ENCODE results near the gene TMEM255B. TPM values are rescaled to one million over a fixed set of nuclear protein-coding genes. Genes with fewer than 3 reads are reported as not detected.
A peak's percentile ranks its signal among the peaks of the same experiment; 100 is the strongest.
"Not testable (repeated sequence)": the region's sequence is repeated elsewhere in the genome, so short reads cannot be mapped to it uniquely, and the experiment has no call there.

TMEM255B gene
- total and polyA plus RNA-seq, 9 donors, result 0.60 to 18.6 (median 7.9) TPM

GRCh38 chr13:113833111-113833830, 74.2 kb downstream of the TMEM255B start:
- no peak for DNase-seq
- Histone ChIP-seq H3K4me3 (no peak overlapping the region), H3K36me3 (no peaks in the 10 kb centered on the region), H3K9me3 (no peaks in the 10 kb centered on the region), H3K4me1 (ENCODE audit: insufficient read depth) (peaks cover 16% of the 10 kb centered on the region), H3K27ac (no peak overlapping the region), H3K27me3 (no peaks in the 10 kb centered on the region)
- intact Hi-C loops (cut with DNase I), result no loop called here
- TF ChIP-seq POLR2A (IDR thresholded peaks at IDR 0.05) (no peak), EP300 (IDR thresholded peaks at IDR 0.05) (no peak), CTCF (IDR thresholded peaks at IDR 0.05) (no peak)
- WGBS, 3 donors, result 86 to 90% (median 90%) methylated on average over 25 of the region's 25 CpGs

GRCh38 chr13:113834006-113834405, 75.0 kb downstream of the TMEM255B start:
- H3K27ac ChIP-seq; H3K27me3 ChIP-seq; intact Hi-C loops (cut with DNase I); DNase-seq; H3K9me3 ChIP-seq; H3K4me3 ChIP-seq; H3K36me3 ChIP-seq: not testable (repeated sequence)
- H3K4me1 ChIP-seq (ENCODE audit: insufficient read depth), result peaks cover 23% of the 10 kb centered on the region
- 90 to 92% (median 91%) methylated on average over 17 of the region's 17 CpGs for WGBS, 3 donors

GRCh38 chr13:113834496-113835200, 75.6 kb downstream of the TMEM255B start:
- H3K4me1 ChIP-seq (ENCODE audit: insufficient read depth), result peaks cover 23% of the 10 kb centered on the region
- DNase-seq, result peak in 1 of 5 donors; percentile 11
- no peaks in the 10 kb centered on the region for H3K9me3 ChIP-seq
- no peak overlapping the region for H3K27ac ChIP-seq
- H3K27me3 ChIP-seq, result no peaks in the 10 kb centered on the region
- WGBS, 3 donors, result 88 to 94% (median 93%) methylated on average over 38 of the region's 38 CpGs
- TF ChIP-seq POLR2A (IDR thresholded peaks at IDR 0.05) (no peak), CTCF (IDR thresholded peaks at IDR 0.05) (no peak), EP300 (IDR thresholded peaks at IDR 0.05) (no peak)
- no peaks in the 10 kb centered on the region for H3K36me3 ChIP-seq
- H3K4me3 ChIP-seq, result no peak overlapping the region
- intact Hi-C loops (cut with DNase I), result no loop called here

- Histone ChIP-seq H3K4me3 (no peak overlapping the region), H3K36me3 (no peaks in the 10 kb centered on the region), H3K27ac (no peak overlapping the region), H3K27me3 (no peaks in the 10 kb centered on the region), H3K9me3 (no peaks in the 10 kb centered on the region), H3K4me1 (ENCODE audit: insufficient read depth) (peaks cover 24% of the 10 kb centered on the region)
- peak in 1 of 5 donors; percentile 44 for DNase-seq
- WGBS, 3 donors, result 85 to 91% (median 87%) methylated on average over 36 to 37 of the region's 37 CpGs
- no peak for TF ChIP-seq CTCF (IDR thresholded peaks at IDR 0.05)
- TF ChIP-seq EP300 (IDR thresholded peaks at IDR 0.05), result no peak
- no peak for TF ChIP-seq POLR2A (IDR thresholded peaks at IDR 0.05)
- intact Hi-C loops (cut with DNase I), result no loop called here
Measured at GRCh38 chr13:113835461-113836270, 76.6 kb downstream of the TMEM255B start.
